Measurements from ENCODE around the gene CLCNKA. TPM values are rescaled to one million over a fixed set of nuclear protein-coding genes. Genes with fewer than 3 reads are reported as not detected.

Gene CLCNKA
- total and polyA plus RNA-seq, 2 of the 8 experiments (the other 6 are each of a cell fraction or from before 2014, with no cell fraction given): 0.95 to 2.0 TPM

- H3K9me3 ChIP-seq (ENCODE audit: insufficient read depth in 2 of 2, low read depth in 1 of 2, low read length in 1 of 2): 0 out of 4 replicates have a peak, but pooled peaks cover 0 to 6% of the 10 kb centered on the region in 2 experiments
- 80% methylated on average over 4 of the region's 5 CpGs; no CpG with 5 or more reads in 1 of the 2 experiments for WGBS, 2 experiments (ENCODE audit: extremely low coverage in 1 of 2, insufficient coverage in 1 of 2, insufficient read length in 1 of 2, insufficient replicate concordance in 2 of 2, low coverage in 1 of 2, low lambda C conversion rate in 2 of 2, missing lambda C conversion rate in 1 of 2)
- no peak overlapping the region for H4K91ac ChIP-seq (replicated peaks; ENCODE audit: insufficient read length, low read length)
- no peak overlapping the region for H2AK5ac ChIP-seq (ENCODE audit: low read depth, low read length)
- no peak overlapping the region for H2AFZ ChIP-seq (ENCODE audit: low read length)
- H2BK5ac ChIP-seq (ENCODE audit: low read depth, low read length): no peak overlapping the region
- CTCF ChIA-PET (ENCODE audit: partially characterized antibody): interaction anchor here (0.7 to 2.0 kb wide), 5 partner anchors 9 to 194 kb away, joined by 3 to 5 read pairs (median 4); partner anchors contain the start of gene ZBTB17
- POLR2A ChIA-PET (ENCODE audit: partially characterized antibody): interaction anchor here (1.4 to 1.6 kb wide), 2 partner anchors 13 to 15 kb away, joined by 3 to 8 read pairs; no protein-coding TSS in a partner anchor
- TF ChIP-seq POLR2AphosphoS5 (IDR thresholded peaks at IDR 0.05; ENCODE audit: low read depth, low read length): no peak
- no peak for TF ChIP-seq FOSL1 (IDR thresholded peaks at IDR 0.05; ENCODE audit: insufficient read depth, low read depth, low read length)
- TF ChIP-seq TAF7 (optimal IDR thresholded peaks at IDR 0.05; ENCODE audit: borderline replicate concordance, low read depth, low read length): no peak
- no peak for TF ChIP-seq JUND (IDR thresholded peaks at IDR 0.05; ENCODE audit: low read length)
- no peak overlapping the region for H4K5ac ChIP-seq (ENCODE audit: insufficient read length, low read depth, low read length)
- no peaks in the 10 kb centered on the region for H3K27me3 ChIP-seq (replicated peaks in 1 of 4; ENCODE audit: control insufficient read depth in 3 of 4, extremely low read depth in 1 of 4, insufficient read depth in 3 of 4, low read length in 3 of 4)
- H3K23me2 ChIP-seq (ENCODE audit: low read depth, low read length): no peaks in the 10 kb centered on the region; the same call in 1 of the 2 replicates
- FAIRE-seq: no peak
- H3K79me2 ChIP-seq (ENCODE audit: control insufficient read depth in 1 of 2, insufficient read depth in 2 of 2, low read length in 2 of 2): no peaks in the 10 kb centered on the region
- no peak overlapping the region for H3K4me2 ChIP-seq (ENCODE audit: insufficient read depth in 1 of 2, low read depth in 2 of 2, low read length in 2 of 2)
- no peak overlapping the region for H4K8ac ChIP-seq (ENCODE audit: extremely low read depth, insufficient read depth, low read length)
- no peak overlapping the region for H3K18ac ChIP-seq (ENCODE audit: extremely low read depth, low read length)
- no peak overlapping the region for H3K23ac ChIP-seq (ENCODE audit: insufficient read length)
- no peak overlapping the region for H3K56ac ChIP-seq (replicated peaks; ENCODE audit: insufficient read length, low read depth, low read length)
- H2BK20ac ChIP-seq (ENCODE audit: low read length): no peak overlapping the region
- no peak overlapping the region for H3K14ac ChIP-seq (ENCODE audit: insufficient read length)
- H3K4ac ChIP-seq (replicated peaks; ENCODE audit: insufficient read length, low read depth, low read length): no peak overlapping the region
- no peak overlapping the region for H3K9ac ChIP-seq (replicated peaks in 1 of 4; ENCODE audit: extremely low read depth in 1 of 4, low read depth in 3 of 4, low read length in 3 of 4)
- DNase-seq (ENCODE audit: low read depth in 1 of 2, low spot score in 2 of 2): no peak
- H3K79me1 ChIP-seq (ENCODE audit: low read depth, low read length): no peaks in the 10 kb centered on the region
- H2BK12ac ChIP-seq (ENCODE audit: low read depth, low read length): no peak overlapping the region
- H2BK120ac ChIP-seq (replicated peaks; ENCODE audit: low read depth, low read length): no peak overlapping the region
- H3K4me1 ChIP-seq (replicated peaks in 1 of 4; ENCODE audit: control insufficient read depth in 3 of 4, insufficient read depth in 4 of 4, low read length in 3 of 4): no peaks in the 10 kb centered on the region
- H3K27ac ChIP-seq (ENCODE audit: low read depth, low read length): no peak overlapping the region
- no peak overlapping the region for H3K4me3 ChIP-seq (ENCODE audit: extremely low read depth in 1 of 4, insufficient read depth in 2 of 4, low read depth in 3 of 4, low read length in 4 of 4)
- no peaks in the 10 kb centered on the region for H3K36me3 ChIP-seq (ENCODE audit: control insufficient read depth in 2 of 4, insufficient read depth in 4 of 4, low read length in 3 of 4)
- no peaks in the 10 kb centered on the region for H4K20me1 ChIP-seq (replicated peaks in 1 of 2; ENCODE audit: control insufficient read depth in 1 of 2, insufficient read depth in 2 of 2, low read length in 2 of 2)
- H2BK15ac ChIP-seq (ENCODE audit: low read length): no peak overlapping the region
Measured at GRCh38 chr1:15985611-15986297, 36.1 kb upstream of the CLCNKA start.
